ENCODE measurements around the gene DNAAF5.

DNA sequence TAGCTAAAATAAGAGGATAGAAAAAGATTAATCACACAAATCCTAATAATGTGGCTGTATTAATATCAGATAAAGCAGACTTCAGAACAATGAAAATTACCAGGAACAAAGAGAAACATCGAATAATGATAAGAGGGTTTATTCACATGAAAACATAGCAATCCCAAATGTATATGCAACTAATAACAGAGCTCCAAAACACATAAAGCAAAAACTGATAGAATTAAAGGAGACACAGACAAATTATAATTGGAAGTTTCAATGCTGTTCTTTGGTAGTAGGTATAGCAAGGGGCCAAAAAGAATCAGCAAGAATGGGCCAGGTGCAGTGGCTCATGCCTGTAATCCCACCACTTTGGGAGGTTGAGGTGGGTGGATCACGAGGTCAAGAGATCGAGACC lies 23.4 kb upstream of the DNAAF5 start:
- TF ChIP-seq, protein P1, sequence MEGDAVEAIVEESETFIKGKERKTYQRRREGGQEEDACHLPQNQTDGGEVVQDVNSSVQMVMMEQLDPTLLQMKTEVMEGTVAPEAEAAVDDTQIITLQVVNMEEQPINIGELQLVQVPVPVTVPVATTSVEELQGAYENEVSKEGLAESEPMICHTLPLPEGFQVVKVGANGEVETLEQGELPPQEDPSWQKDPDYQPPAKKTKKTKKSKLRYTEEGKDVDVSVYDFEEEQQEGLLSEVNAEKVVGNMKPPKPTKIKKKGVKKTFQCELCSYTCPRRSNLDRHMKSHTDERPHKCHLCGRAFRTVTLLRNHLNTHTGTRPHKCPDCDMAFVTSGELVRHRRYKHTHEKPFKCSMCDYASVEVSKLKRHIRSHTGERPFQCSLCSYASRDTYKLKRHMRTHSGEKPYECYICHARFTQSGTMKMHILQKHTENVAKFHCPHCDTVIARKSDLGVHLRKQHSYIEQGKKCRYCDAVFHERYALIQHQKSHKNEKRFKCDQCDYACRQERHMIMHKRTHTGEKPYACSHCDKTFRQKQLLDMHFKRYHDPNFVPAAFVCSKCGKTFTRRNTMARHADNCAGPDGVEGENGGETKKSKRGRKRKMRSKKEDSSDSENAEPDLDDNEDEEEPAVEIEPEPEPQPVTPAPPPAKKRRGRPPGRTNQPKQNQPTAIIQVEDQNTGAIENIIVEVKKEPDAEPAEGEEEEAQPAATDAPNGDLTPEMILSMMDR (IDR thresholded peaks at IDR 0.05) = no peak
- no peak for TF ChIP-seq POLR2A (IDR thresholded peaks at IDR 0.05)

Data from uterus (tissue), 2 donors.